ENCODE measurements around the gene CFAP410. TPM values are rescaled to one million over a fixed set of nuclear protein-coding genes. Genes with fewer than 3 reads are reported as not detected.

CFAP410 gene
- total RNA-seq, result 10 to 100 TPM; 22.2 to 31.1 (median 27.8) TPM

DNA sequence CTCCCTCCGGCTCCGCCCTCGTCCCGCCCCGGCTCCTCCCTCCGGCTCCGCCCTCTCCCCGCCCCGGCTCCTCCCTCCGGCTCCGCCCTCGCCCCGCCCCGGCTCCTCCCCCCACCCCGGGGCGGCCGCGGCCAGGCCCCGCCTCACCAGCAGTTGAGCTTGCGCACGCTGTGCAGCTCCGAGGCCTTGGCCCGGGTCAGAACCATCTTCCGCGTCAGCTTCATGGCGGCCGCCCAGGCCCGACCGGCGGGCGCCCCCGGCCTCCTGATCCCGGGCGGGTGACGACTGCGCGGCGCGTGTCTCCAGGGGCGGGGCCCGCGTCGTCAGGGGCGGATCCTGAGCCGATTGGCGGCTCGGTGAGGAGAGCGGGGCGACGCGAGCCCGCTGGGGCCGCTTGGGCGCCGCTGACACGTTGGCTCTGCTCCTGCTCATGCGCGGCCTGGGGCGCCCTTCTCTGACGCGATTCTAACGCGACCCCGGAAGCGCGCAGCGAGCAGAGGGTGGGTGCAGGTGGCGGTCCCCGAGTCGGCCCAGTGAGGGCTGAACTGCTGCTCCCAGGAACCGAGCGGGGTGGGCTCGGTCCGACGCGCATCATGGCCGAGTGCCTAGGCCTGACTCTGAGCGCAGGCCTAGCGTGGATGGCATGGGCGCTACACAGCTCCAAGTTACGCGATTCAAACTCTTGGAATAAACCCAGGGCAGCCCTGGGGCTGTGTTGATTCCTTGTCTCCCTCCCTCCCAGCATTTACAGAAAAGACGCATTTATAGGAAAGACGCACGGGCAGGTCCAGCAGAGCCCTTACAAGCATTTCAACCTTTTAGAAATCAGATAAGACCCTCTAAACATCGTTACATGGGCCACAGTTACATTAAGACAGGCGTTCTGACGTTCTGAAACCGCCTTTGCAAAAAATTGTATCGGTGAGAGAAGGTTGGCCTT is at the start of gene CFAP410:
CFAP410 (minus strand) TSS at position 420 of the 940 bp plus-strand sequence; CDS start at position 224, 196 bp downstream.
- Histone ChIP-seq H3K27ac (peak within 1 kb of the TSS; percentile 99), H3K4me1 (peaks cover 0 to 7% of the 10 kb centered on the region in 2 donors), H3K36me3 (no peaks in the 10 kb centered on the region), H3K27me3 (no peaks in the 10 kb centered on the region), H3K9me3 (no peaks in the 10 kb centered on the region), H3K4me3 (peak within 1 kb of the TSS; percentile 81 to 89 (median 86))
- peak; percentile 96 for TF ChIP-seq POLR2A (IDR thresholded peaks at IDR 0.05)
- TF ChIP-seq, protein P1, sequence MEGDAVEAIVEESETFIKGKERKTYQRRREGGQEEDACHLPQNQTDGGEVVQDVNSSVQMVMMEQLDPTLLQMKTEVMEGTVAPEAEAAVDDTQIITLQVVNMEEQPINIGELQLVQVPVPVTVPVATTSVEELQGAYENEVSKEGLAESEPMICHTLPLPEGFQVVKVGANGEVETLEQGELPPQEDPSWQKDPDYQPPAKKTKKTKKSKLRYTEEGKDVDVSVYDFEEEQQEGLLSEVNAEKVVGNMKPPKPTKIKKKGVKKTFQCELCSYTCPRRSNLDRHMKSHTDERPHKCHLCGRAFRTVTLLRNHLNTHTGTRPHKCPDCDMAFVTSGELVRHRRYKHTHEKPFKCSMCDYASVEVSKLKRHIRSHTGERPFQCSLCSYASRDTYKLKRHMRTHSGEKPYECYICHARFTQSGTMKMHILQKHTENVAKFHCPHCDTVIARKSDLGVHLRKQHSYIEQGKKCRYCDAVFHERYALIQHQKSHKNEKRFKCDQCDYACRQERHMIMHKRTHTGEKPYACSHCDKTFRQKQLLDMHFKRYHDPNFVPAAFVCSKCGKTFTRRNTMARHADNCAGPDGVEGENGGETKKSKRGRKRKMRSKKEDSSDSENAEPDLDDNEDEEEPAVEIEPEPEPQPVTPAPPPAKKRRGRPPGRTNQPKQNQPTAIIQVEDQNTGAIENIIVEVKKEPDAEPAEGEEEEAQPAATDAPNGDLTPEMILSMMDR (IDR thresholded peaks at IDR 0.05), result peak in 1 of 3 donors; percentile 17
- peak; percentile 99 for TF ChIP-seq POLR2AphosphoS5 (IDR thresholded peaks at IDR 0.05)
- DNase-seq (ENCODE audit: low spot score in 2 of 2), result peak; percentile 91 to 93
- intact Hi-C loops (cut with DNase I; ENCODE audit: low total_unique reads), result no loop called here

DNA sequence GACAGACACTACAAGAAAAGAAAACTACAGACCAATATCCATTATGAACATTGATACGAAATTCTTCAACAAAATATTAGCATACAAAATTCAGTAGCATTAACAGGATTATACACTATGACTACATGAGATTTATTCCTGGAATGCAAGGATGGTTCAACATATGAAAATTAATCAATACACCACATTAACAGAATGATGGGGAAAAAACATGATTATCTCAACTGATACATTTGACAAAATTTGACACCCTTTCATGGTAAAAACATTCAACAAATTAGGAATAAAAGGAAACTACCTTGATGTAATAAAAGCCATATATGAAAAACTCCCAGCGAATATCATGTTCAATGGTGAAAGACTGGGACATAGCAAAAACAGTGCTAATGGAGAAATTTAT is 45.8 kb upstream of the CFAP410 start:
- Histone ChIP-seq H3K27me3 (peaks cover 0 to 12% of the 10 kb centered on the region in 2 donors), H3K36me3 (no peaks in the 10 kb centered on the region), H3K4me3 (no peak overlapping the region), H3K27ac (no peak overlapping the region), H3K4me1 (no peaks in the 10 kb centered on the region), H3K9me3 (peaks cover 23 to 44% of the 10 kb centered on the region in 2 donors)
- TF ChIP-seq POLR2AphosphoS5 (IDR thresholded peaks at IDR 0.05), result no peak
- DNase-seq (ENCODE audit: low spot score in 2 of 2), result no peak
- intact Hi-C loops (cut with DNase I; ENCODE audit: low total_unique reads), result no loop called here

DNA sequence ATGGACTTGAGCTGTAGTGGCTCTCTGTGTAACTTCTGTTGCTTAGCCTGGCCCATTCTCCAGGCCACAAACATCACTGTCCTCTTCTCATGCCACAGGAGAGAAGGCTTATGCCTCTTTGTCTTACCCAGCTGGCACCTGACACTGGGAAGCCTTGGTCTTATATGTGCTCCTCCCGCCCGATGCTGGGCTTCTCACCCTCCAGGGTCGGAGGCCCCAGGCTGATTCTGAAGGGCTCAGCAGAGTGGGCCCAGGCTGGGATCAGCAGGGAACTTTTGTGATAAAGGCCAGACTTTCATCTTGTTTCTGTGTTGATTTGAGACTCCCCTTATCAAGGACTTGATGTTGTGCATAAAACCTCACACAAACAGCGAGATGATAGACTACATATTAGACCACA is 44.0 kb upstream of the CFAP410 start:
- peaks cover 0 to 28% of the 10 kb centered on the region in 2 donors for H3K27me3 ChIP-seq
- TF ChIP-seq POLR2AphosphoS5 (IDR thresholded peaks at IDR 0.05), result no peak
- no peak for TF ChIP-seq POLR2A (IDR thresholded peaks at IDR 0.05)
- TF ChIP-seq, protein P1 (IDR thresholded peaks at IDR 0.05), result no peak
- no peak for DNase-seq (ENCODE audit: low spot score in 2 of 2)
- no peaks in the 10 kb centered on the region for H3K36me3 ChIP-seq
- intact Hi-C loops (cut with DNase I; ENCODE audit: low total_unique reads), result no loop called here
- H3K4me3 ChIP-seq, result no peak overlapping the region
- no peak overlapping the region for H3K27ac ChIP-seq
- peaks cover 23 to 44% of the 10 kb centered on the region in 2 donors for H3K9me3 ChIP-seq
- H3K4me1 ChIP-seq, result no peaks in the 10 kb centered on the region

DNA sequence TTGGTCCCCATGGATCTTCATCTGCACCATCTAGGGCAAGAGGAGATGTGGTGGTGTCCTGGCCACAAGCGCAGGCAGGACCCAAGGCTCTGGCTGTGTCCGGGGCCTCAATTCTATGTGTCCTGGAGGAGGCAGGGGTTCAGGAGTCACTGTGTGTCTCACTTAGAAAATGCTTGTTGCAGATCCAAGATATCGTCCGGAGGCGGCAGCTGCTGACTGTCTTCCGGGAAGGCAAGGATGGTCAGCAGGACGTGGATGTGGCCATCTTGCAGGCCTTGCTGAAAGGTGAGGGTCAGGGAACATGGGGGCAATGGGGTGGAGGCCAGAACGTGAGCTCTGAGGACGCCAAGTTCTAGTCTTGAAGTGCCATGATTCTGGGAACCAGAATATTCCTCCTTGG is 43.3 kb upstream of the CFAP410 start:
- peaks cover 0 to 35% of the 10 kb centered on the region in 2 donors for H3K27me3 ChIP-seq
- no peak overlapping the region for H3K4me3 ChIP-seq
- peaks cover 23 to 38% of the 10 kb centered on the region in 2 donors for H3K9me3 ChIP-seq
- DNase-seq (ENCODE audit: low spot score in 2 of 2), result no peak
- TF ChIP-seq POLR2AphosphoS5 (IDR thresholded peaks at IDR 0.05) (no peak), POLR2A (IDR thresholded peaks at IDR 0.05) (no peak)
- TF ChIP-seq, protein P1 (IDR thresholded peaks at IDR 0.05), result no peak
- H3K27ac ChIP-seq, result no peak overlapping the region
- no peaks in the 10 kb centered on the region for H3K4me1 ChIP-seq
- intact Hi-C loops (cut with DNase I; ENCODE audit: low total_unique reads), result loop anchor here (1.0 kb wide), 1 partner anchor 38 kb away; no protein-coding TSS in a partner anchor
- H3K36me3 ChIP-seq, result no peaks in the 10 kb centered on the region

DNA sequence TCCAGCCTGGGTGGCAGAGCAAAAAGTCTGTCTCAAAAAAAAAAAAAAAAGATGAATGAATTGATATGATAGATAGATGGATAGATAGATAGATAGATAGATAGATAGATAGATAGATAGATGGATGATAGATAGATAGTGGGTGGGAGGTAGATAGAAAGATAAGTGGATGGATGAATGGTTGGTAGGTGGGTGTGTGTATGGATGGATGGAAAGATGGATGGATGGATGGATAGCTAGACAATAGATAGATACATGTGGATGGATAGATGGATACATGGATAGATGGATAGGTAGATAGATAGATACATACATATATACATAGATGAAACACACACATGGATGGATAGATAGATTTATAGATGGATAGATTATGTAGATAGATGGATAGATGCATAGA is 42.7 kb upstream of the CFAP410 start:
- intact Hi-C loops (cut with DNase I; ENCODE audit: low total_unique reads), result loop anchor here (1.0 kb wide), 1 partner anchor 38 kb away; no protein-coding TSS in a partner anchor
- Histone ChIP-seq H3K4me3 (no peak overlapping the region), H3K27me3 (peaks cover 0 to 40% of the 10 kb centered on the region in 2 donors), H3K4me1 (no peaks in the 10 kb centered on the region), H3K9me3 (peaks cover 19 to 35% of the 10 kb centered on the region in 2 donors), H3K36me3 (no peaks in the 10 kb centered on the region), H3K27ac (no peak overlapping the region)
- TF ChIP-seq POLR2A (IDR thresholded peaks at IDR 0.05), result no peak
- TF ChIP-seq POLR2AphosphoS5 (IDR thresholded peaks at IDR 0.05), result no peak
- TF ChIP-seq, protein P1 (IDR thresholded peaks at IDR 0.05), result no peak
- no peak for DNase-seq (ENCODE audit: low spot score in 2 of 2)

Measured in breast epithelium (tissue), 4 donors.